Upper lobe of right lung (tissue), 1 donor: ENCODE measurements around the gene AR. TPM values are rescaled to one million over a fixed set of nuclear protein-coding genes. Genes with fewer than 3 reads are reported as not detected.
A peak's percentile ranks its signal among the peaks of the same experiment; 100 is the strongest.

Experiments used
- ATAC-seq: fragments of 200-7000 bp; cut with Tn5 transposase; one replicate; pipeline ENCODE4 v1.9.1; 2020; ENCODE audit warnings: mild to moderate bottlenecking, moderate library complexity
- DNase-seq: peaks from one replicate; pipeline ENCODE4 v3.0.0-alpha.2; 2020
- H3K27ac ChIP-seq: fragments of 200-600 bp; one replicate; pipeline ENCODE4 v1.8.0; 2022
- H3K27me3 ChIP-seq: fragments of 200-600 bp; one replicate; pipeline ENCODE4 v1.8.0; 2022; ENCODE audit warnings: mild to moderate bottlenecking
- H3K36me3 ChIP-seq: fragments of 200-600 bp; one replicate; pipeline ENCODE4 v1.8.0; 2022
- H3K4me1 ChIP-seq: fragments of 200-600 bp; one replicate; pipeline ENCODE4 v1.8.0; 2022
- H3K4me3 ChIP-seq: fragments of 200-600 bp; one replicate; pipeline ENCODE4 v1.8.0; 2022; ENCODE audit warnings: mild to moderate bottlenecking
- H3K9me3 ChIP-seq: fragments of 200-600 bp; one replicate; pipeline ENCODE4 v1.8.0; 2022
- CTCF ChIP-seq: fragments of 200-600 bp; IDR thresholded peaks from one replicate; pipeline ENCODE4 v1.8.0; 2022; ENCODE audit warnings: antibody characterized with exemption
- intact Hi-C: fragments of 100-400 bp; cut with DNase I; formaldehyde crosslinking; loops from one replicate; pipeline ENCODE4 v1.11.0; 2022
- total RNA-seq: library from RNA; stranded (reverse); fragmentation: NEBNext Ultra II Directional; extraction: Animal tissue kit (Norgen Biotek cat#: 25700); gene quantifications from one replicate; pipeline ENCODE4 v1.2.1, GENCODE V29; 2021
- donor health status: DM: no; HTN: yes; CAD: no; lungs with severe emphysema.

The AR gene
- total RNA-seq, 1 donor from 2014 or later, result 5.3 TPM

- no peaks in the 10 kb centered on the region for H3K36me3 ChIP-seq
- H3K4me3 ChIP-seq, result no peak overlapping the region
- H3K27me3 ChIP-seq, result no peaks in the 10 kb centered on the region
- ATAC-seq (peak; percentile 71), DNase-seq (no peak)
- intact Hi-C loops, result no loop called here
- no peak overlapping the region for H3K27ac ChIP-seq
- H3K9me3 ChIP-seq, result no peaks in the 10 kb centered on the region
- TF ChIP-seq CTCF, result no peak
- no peaks in the 10 kb centered on the region for H3K4me1 ChIP-seq
These were observed 179.9 kb downstream of the AR start for GRCh38 chrX:67723580-67724351.

- peak; percentile 12 for TF ChIP-seq CTCF
- H3K4me1 ChIP-seq, result no peaks in the 10 kb centered on the region
- no peak overlapping the region for H3K27ac ChIP-seq
- intact Hi-C loops, result no loop called here
- ATAC-seq, result no peak
- no peak for DNase-seq
- H3K27me3 ChIP-seq, result no peaks in the 10 kb centered on the region
- no peaks in the 10 kb centered on the region for H3K36me3 ChIP-seq
- H3K4me3 ChIP-seq, result no peak overlapping the region
- no peaks in the 10 kb centered on the region for H3K9me3 ChIP-seq
These were observed 180.7 kb downstream of the AR start for GRCh38 chrX:67724359-67725110.

- Histone ChIP-seq H3K9me3 (no peaks in the 10 kb centered on the region), H3K27ac (no peak overlapping the region), H3K4me3 (no peak overlapping the region), H3K27me3 (no peaks in the 10 kb centered on the region), H3K4me1 (no peaks in the 10 kb centered on the region), H3K36me3 (no peaks in the 10 kb centered on the region)
- ATAC-seq (no peak), DNase-seq (no peak)
- no peak for TF ChIP-seq CTCF
- intact Hi-C loops, result no loop called here
These were observed 181.7 kb downstream of the AR start for GRCh38 chrX:67725471-67725870.

GRCh38 chrX:67726018-67726417 lies 182.2 kb downstream of the AR start:
- no peak for TF ChIP-seq CTCF
- ATAC-seq (no peak), DNase-seq (no peak)
- intact Hi-C loops, result no loop called here
- H3K4me1 ChIP-seq, result no peaks in the 10 kb centered on the region
- H3K27me3 ChIP-seq, result no peaks in the 10 kb centered on the region
- no peaks in the 10 kb centered on the region for H3K9me3 ChIP-seq
- H3K27ac ChIP-seq, result no peak overlapping the region
- no peak overlapping the region for H3K4me3 ChIP-seq
- no peaks in the 10 kb centered on the region for H3K36me3 ChIP-seq

- intact Hi-C loops, result no loop called here
- DNase-seq (no peak), ATAC-seq (no peak)
- Histone ChIP-seq H3K4me3 (no peak overlapping the region), H3K4me1 (no peaks in the 10 kb centered on the region), H3K9me3 (no peaks in the 10 kb centered on the region), H3K27me3 (no peaks in the 10 kb centered on the region), H3K27ac (no peak overlapping the region), H3K36me3 (no peaks in the 10 kb centered on the region)
- TF ChIP-seq CTCF, result no peak
These were observed 183.8 kb downstream of the AR start for GRCh38 chrX:67727576-67727975.
